PC-3 (cell line): ENCODE measurements around the gene CADM4. TPM values are rescaled to one million over a fixed set of nuclear protein-coding genes. Genes with fewer than 3 reads are reported as not detected.
"Not testable (repeated sequence)": the region's sequence is repeated elsewhere in the genome, so short reads cannot be mapped to it uniquely, and the experiment has no call there.

Experiments
- ATAC-seq: fragments of 200-7000 bp; cut with Tn5 transposase; 2 replicates; pipeline ENCODE4 v1.9.1; 2020; ENCODE audit warnings: mild to moderate bottlenecking, moderate library complexity
- BruUV-seq: library from RNA; stranded (reverse); fragments of 400-500 nt; replicated peaks from 2 replicates; lab custom pipeline; 2021; lab: Mats Ljungman, UMichigan
- CTCF ChIA-PET: fragments of 300-600 bp; sonication (Branson Sonifier 250); formaldehyde crosslinking; loops from one replicate; lab custom pipeline; 2022; ENCODE audit warnings: antibody characterized with exemption; lab: Charles Lee
- POLR2A ChIA-PET: fragments of 300-600 bp; sonication (Branson Sonifier 250); formaldehyde crosslinking; loops from one replicate; lab custom pipeline; 2022; ENCODE audit warnings: antibody characterized with exemption; ENCODE audit not compliant: unreplicated experiment; lab: Charles Lee
- DNase-seq: peaks from one replicate; pipeline ENCODE4 v3.0.0-alpha.2; 2015
- H2AFZ ChIP-seq: fragments of 300-600 bp; sonication (generic); 2 replicates; pipeline ENCODE4 v1.6.0; 2016; ENCODE audit warnings: antibody characterized with exemption, low read length
- H3F3A ChIP-seq: fragments of 300-600 bp; sonication (generic); one replicate; pipeline ENCODE4 v1.6.0; 2017; ENCODE audit warnings: antibody characterized with exemption, low read length, control low read depth, mild to moderate bottlenecking; ENCODE audit not compliant: unreplicated experiment
- H3K27ac ChIP-seq: fragments of 300-600 bp; sonication (generic); 2 replicates; pipeline ENCODE4 v1.5.1; 2016; ENCODE audit warnings: mild to moderate bottlenecking, low read length
- H3K27me3 ChIP-seq: fragments of 300-600 bp; sonication (generic); 2 replicates; pipeline ENCODE4 v1.6.1; 2016; ENCODE audit warnings: low read length, mixed read lengths
- H3K36me3 ChIP-seq: fragments of 300-600 bp; sonication (generic); 2 replicates; pipeline ENCODE4 v1.6.1; 2016; ENCODE audit warnings: low read depth, mixed run types, low read length, mixed read lengths
- H3K4me1 ChIP-seq: fragments of 300-600 bp; sonication (generic); 2 replicates; pipeline ENCODE4 v1.5.1; 2016; ENCODE audit warnings: low read length; ENCODE audit not compliant: insufficient read depth
- H3K4me2 ChIP-seq: fragments of 300-600 bp; sonication (generic); 2 replicates; pipeline ENCODE4 v1.6.0; 2016; ENCODE audit warnings: low read length
- H3K4me3 ChIP-seq: fragments of 300-600 bp; sonication (generic); 2 replicates; pipeline ENCODE4 v1.5.1; 2016; ENCODE audit warnings: mild to moderate bottlenecking, low read length, mixed read lengths
- H3K79me2 ChIP-seq: fragments of 300-600 bp; sonication (generic); 2 replicates; pipeline ENCODE4 v1.6.1; 2017; ENCODE audit warnings: low read length, mixed read lengths
- H3K9ac ChIP-seq: fragments of 300-600 bp; sonication (generic); 2 replicates; pipeline ENCODE4 v1.6.0; 2016; ENCODE audit warnings: mild to moderate bottlenecking, low read length
- H3K9me2 ChIP-seq: fragments of 300-600 bp; sonication (generic); replicated peaks from 2 replicates; pipeline ENCODE4 v1.6.1; 2016; ENCODE audit warnings: mixed run types, low read length, mixed read lengths
- H3K9me3 ChIP-seq: fragments of 300-600 bp; sonication (generic); 2 replicates; pipeline ENCODE4 v1.6.1; 2016; ENCODE audit warnings: low read length, mixed read lengths
- H4K20me1 ChIP-seq: fragments of 300-600 bp; sonication (generic); 2 replicates; pipeline ENCODE4 v1.6.1; 2016; ENCODE audit warnings: low read length, mixed read lengths
- EZH2 ChIP-seq: fragments of 300-600 bp; sonication (generic); IDR thresholded peaks from one replicate; pipeline ENCODE4 v1.6.1; 2017; ENCODE audit warnings: antibody characterized with exemption, mild to moderate bottlenecking, low read length; ENCODE audit not compliant: unreplicated experiment
- EZH2phosphoT487 ChIP-seq: fragments of 300-600 bp; sonication (generic); IDR thresholded peaks from 2 replicates; pipeline ENCODE4 v1.6.1; 2018; ENCODE audit warnings: mild to moderate bottlenecking, antibody characterized with exemption, low read length, borderline replicate concordance
- intact Hi-C: fragments of 100-400 bp; cut with micrococcal nuclease; formaldehyde crosslinking; loops from 2 replicates; pipeline ENCODE4 v1.9.0; 2023
- total RNA-seq: library from RNA; depleted of rRNA; stranded (reverse); fragments of >200 nt; gene quantifications from 2 replicates; pipeline ENCODE4 v1.2.3, GENCODE V29; 2014
- TF ChIP-seq, protein P1 (sequence below): fragments of 300-600 bp; sonication (generic); conservative IDR thresholded peaks from 2 replicates; pipeline ENCODE4 v1.5.1; 2017; ENCODE audit warnings: antibody characterized with exemption, low read depth, mild to moderate bottlenecking, low read length

Gene CADM4
- total RNA-seq, 1 experiment from 2014 or later: 13.7 TPM

DNA sequence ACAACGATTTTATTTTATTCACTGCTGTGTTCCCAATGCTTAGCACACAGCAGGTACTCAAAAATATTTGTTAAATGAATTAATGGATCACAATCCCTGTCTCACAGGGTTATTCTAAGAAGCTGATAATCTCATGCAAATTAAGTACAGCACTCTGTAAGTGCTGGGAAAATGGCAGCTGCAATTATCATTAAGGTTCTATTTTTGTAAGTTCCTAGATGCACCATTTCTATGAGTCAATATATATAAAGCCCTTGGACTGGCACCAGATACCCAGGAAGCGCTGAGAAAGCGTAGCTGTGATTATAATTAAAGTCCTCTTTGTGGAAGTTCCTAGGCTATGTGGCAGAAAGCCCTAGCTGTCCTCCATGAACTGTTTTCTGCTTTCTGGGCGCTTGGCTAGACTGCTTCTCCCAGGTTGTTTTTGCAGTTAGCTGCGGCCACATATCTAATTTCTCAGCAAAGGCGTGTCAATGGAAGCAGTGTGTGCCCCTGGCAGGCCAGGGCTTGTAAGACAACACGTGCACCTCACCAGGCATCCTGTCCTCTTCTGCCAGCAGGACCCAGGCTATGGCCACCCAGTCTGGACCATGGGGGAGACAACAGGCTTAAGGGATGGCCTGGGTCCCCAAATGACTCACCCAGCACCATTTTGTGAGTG, 33.0 kb downstream of the CADM4 start:
- no peak for TF ChIP-seq EZH2
- TF ChIP-seq, protein P1, sequence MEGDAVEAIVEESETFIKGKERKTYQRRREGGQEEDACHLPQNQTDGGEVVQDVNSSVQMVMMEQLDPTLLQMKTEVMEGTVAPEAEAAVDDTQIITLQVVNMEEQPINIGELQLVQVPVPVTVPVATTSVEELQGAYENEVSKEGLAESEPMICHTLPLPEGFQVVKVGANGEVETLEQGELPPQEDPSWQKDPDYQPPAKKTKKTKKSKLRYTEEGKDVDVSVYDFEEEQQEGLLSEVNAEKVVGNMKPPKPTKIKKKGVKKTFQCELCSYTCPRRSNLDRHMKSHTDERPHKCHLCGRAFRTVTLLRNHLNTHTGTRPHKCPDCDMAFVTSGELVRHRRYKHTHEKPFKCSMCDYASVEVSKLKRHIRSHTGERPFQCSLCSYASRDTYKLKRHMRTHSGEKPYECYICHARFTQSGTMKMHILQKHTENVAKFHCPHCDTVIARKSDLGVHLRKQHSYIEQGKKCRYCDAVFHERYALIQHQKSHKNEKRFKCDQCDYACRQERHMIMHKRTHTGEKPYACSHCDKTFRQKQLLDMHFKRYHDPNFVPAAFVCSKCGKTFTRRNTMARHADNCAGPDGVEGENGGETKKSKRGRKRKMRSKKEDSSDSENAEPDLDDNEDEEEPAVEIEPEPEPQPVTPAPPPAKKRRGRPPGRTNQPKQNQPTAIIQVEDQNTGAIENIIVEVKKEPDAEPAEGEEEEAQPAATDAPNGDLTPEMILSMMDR: no peak
- no peak for TF ChIP-seq EZH2phosphoT487
- Histone ChIP-seq H3K4me3 (no peak overlapping the region), H3K79me2 (no peaks in the 10 kb centered on the region)

DNA sequence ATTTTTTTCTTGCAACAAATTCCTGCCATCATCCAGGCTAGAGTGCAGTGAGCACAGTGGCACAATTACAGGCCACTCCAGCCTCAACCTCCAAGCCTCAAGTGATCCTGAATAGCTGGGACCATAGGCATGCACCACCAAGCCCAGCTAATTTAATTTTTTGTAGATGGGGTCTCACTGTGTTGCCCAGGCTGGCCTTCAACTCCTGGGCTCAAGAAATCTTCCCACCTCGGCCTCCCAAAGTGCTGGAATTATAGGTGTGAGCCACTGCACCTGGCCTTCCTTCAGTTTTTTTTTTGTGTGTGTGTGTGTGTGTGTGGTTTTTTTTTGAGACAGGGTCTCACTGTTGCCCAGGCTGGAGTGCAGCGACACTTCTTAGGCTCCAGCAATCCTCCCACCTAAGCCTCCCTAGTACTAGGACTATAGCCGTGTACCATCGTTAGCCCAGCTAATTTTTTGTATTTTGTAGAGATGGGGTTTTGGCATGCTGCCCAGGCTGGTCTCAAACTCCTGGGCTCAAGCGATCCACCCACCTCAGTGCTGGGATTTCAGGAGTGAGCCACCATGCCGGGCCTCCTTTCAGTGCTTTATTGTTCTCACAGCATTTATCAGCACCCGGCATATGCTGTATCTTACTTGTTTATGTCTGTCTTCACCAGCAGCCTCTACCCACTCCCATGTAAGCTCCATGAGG, 33.6 kb downstream of the CADM4 start:
- Histone ChIP-seq H3K9ac (no peak overlapping the region), H3K4me2 (no peak overlapping the region), H3K79me2 (no peaks in the 10 kb centered on the region), H3F3A (no peaks in the 10 kb centered on the region), H4K20me1 (no peaks in the 10 kb centered on the region), H3K9me3 (no peaks in the 10 kb centered on the region), H2AFZ (no peak overlapping the region), H3K36me3 (no peaks in the 10 kb centered on the region; the same call in 1 of the 2 replicates), H3K27ac (no peak overlapping the region), H3K9me2 (no peaks in the 10 kb centered on the region), H3K27me3 (no peaks in the 10 kb centered on the region), H3K4me3 (no peak overlapping the region), H3K4me1 (no peaks in the 10 kb centered on the region)
- intact Hi-C loops: no loop called here
- CTCF ChIA-PET: interaction anchor here (0.5 kb wide), 1 partner anchor 195 kb away, joined by 3 read pairs; no protein-coding TSS in a partner anchor
- DNase-seq (no peak), ATAC-seq (no peak)
- TF ChIP-seq EZH2: no peak
- no peak for TF ChIP-seq EZH2phosphoT487
- TF ChIP-seq, protein P1: no peak
- BruUV-seq: no TSS peak
- POLR2A ChIA-PET: no interaction called here

More for the DNA sequence above, 33.0 kb downstream of the CADM4 start:
- Histone ChIP-seq H2AFZ (no peak overlapping the region), H3K27ac (no peak overlapping the region), H3F3A (no peaks in the 10 kb centered on the region), H4K20me1 (no peaks in the 10 kb centered on the region), H3K36me3 (no peaks in the 10 kb centered on the region), H3K4me1 (no peaks in the 10 kb centered on the region), H3K27me3 (no peaks in the 10 kb centered on the region), H3K9me2 (no peaks in the 10 kb centered on the region), H3K9me3 (no peaks in the 10 kb centered on the region), H3K4me2 (no peak overlapping the region), H3K9ac (no peak overlapping the region)
- ChIA-PET CTCF (no interaction called here), POLR2A (no interaction called here)
- ATAC-seq: no peak
- DNase-seq: no peak
- no TSS peak for BruUV-seq
- intact Hi-C loops: no loop called here

DNA sequence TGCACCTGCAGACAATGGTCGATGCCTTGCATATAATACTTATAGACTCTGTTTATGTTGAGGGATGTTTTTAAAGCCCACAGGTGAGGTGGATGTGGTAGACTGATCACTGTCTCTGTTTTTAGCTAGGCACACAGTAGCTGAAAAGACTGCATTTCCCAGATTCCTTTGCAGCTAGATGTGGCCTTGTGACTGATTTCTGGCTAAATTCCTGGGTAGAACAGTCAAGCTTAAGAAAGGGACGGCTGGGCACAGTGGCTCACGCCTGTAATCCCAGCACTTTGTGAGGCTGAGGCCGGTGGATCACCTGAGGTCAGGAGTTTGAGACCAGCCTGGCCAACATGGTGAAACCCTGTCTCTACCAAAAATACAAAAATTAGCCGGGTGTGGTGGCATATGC, 39.3 kb downstream of the CADM4 start:
- H3K9me3 ChIP-seq, POLR2A ChIA-PET, intact Hi-C loops, H3K9me2 ChIP-seq, H3K4me3 ChIP-seq, H3K4me2 ChIP-seq, H2AFZ ChIP-seq, H3F3A ChIP-seq, BruUV-seq, H3K36me3 ChIP-seq, H3K27ac ChIP-seq, H4K20me1 ChIP-seq, ATAC-seq, DNase-seq, CTCF ChIA-PET, H3K27me3 ChIP-seq, H3K9ac ChIP-seq: not testable (repeated sequence)
- Histone ChIP-seq H3K79me2 (peaks cover 32% of the 10 kb centered on the region), H3K4me1 (peaks cover 14% of the 10 kb centered on the region)
